GM19240 (cell line): Measurements from ENCODE around the gene KRT84.
"Not testable (repeated sequence)": the region's sequence is repeated elsewhere in the genome, so short reads cannot be mapped to it uniquely, and the experiment has no call there.

Experiments used
- DNase-seq: peaks from one replicate; pipeline ENCODE4 v3.0.0; 2011; ENCODE audit warnings: low spot score; ENCODE audit not compliant: insufficient read length

Gene KRT84

DNA sequence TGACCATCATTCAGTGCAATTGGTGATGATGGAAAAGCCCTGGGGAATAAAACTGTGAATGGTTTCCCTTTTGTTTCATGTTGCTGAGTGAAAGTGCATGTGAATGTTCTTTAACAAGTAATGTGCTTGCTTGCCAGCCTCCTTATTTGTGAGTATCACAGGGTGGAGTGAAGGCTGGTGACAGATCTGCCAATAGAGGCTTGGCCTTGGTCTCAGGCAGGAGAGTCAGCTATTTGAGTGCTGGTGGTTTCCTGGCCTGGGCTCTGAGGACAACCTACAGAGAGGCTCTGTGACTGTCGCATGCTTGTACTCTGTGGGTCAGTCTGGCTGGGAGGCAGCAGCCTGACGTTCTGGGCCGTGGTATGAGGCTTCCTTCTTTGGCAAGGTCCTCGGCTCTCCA is 38.9 kb downstream of the KRT84 start:
- no peak for DNase-seq

DNA sequence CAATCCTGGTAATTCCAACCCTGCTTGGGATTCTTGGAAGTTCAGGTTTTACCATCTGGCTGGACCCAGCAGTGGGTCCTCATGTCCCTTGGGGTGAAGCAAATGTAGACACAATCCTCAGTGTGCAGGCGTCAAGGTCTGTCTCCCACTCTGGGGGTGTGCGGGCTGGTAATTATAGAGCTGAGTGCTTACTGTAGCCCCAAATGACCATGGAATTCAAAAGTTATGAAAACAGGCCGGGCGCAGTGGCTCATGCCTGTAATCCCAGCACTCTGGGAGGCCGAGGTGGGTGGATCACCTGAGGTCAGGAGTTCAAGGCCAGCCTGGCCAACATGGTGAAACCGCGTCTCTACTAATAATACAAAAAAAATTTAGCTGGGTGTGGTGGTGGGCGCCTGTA is 40.4 kb downstream of the KRT84 start:
- not testable (repeated sequence) for DNase-seq

DNA sequence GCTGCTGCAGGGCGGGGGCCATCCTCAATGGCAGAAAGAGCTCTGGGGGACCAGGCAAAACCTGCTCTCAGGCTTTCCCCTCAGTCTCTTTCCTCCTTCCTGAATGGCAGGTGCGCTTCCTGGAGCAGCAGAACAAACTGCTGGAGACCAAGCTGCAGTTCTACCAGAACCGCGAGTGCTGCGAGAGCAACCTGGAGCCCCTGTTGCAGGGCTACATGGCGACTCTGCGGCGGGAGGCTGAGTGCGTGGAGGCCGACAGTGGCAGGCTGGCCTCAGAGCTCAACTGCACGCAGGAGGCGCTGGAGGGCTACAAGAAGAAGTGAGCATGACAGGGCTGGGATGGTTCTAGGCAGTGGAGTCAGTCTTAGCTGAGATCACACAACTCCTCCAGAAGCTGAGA is 41.3 kb downstream of the KRT84 start:
- DNase-seq = no peak

DNA sequence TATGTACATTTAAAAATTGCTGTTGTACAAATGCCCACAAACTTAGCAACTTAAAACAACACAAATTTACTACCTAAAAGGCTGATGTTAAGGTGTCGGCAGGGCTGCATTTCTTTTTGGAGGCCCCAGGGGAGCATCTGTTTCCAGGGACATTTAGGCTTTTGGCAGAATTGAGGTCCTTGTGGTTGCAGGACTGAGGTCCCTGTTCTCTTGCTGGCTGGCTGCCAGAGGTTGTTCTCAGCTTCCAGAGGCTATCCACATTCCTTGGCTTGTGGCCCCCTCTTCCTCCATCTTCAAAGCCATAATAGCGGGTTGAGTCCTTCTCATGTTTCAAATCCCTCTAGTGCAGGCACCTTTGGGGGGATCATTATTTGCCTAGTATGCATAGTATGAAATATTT is 41.9 kb downstream of the KRT84 start:
- no peak for DNase-seq

DNA sequence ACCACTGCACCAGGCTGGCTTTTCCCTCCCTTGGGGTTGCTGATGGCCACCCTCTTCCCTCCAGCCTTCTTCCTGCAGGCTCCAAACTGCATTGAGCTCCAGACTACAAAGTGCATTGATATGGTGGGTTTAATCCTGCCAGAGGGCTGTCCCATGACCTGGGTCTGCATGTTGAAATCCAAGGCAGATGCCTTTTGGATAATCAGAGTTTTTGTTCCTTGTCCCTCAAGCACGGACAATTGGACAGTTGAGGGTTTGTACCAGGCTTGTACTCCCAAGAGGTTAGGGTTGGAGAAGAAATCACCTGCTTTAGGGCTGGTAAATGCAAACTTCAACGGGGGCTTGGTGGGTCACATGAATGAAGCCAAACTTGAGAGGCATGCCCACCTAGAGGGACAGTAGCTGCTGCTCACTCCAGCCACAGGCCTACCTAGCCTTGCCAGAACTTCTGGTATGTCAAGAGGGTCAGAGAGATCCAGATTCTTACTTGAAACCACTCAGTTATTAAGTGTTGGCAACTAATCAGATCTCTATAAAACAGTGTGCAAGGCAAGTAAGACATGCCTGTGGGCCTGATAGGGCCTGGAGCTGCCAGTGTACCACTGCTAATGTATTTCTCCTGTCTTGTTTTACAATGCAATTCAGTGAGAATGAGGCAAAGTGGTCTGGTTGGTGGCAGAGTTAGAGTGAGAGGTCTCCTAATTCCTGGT is 42.5 kb downstream of the KRT84 start:
- DNase-seq = no peak

DNA sequence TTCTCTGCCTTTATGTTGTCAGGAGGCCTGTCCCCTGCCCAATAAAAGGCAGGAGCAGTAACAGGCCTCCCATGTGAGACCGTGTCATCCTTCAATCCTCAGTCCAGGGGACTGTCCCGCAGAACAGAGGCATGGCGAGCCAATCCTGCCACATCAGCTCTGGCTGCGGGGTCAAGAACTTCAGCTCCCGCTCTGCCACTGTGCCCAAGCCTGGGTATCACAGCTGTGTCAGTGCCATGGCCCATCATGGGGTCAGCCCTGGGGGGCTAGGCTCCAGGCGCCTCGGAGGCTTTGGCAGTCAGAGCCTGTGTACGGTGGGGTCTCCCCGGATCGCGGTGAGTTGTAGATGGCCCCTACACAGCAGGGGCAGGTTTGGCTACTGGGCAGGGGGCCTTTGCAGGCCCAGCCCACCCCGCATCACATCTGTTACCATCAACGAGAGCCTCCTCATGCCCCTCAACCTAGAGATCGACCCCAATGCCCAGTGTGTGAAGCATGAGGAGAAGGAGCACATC is 44.3 kb downstream of the KRT84 start:
- no peak for DNase-seq

DNA sequence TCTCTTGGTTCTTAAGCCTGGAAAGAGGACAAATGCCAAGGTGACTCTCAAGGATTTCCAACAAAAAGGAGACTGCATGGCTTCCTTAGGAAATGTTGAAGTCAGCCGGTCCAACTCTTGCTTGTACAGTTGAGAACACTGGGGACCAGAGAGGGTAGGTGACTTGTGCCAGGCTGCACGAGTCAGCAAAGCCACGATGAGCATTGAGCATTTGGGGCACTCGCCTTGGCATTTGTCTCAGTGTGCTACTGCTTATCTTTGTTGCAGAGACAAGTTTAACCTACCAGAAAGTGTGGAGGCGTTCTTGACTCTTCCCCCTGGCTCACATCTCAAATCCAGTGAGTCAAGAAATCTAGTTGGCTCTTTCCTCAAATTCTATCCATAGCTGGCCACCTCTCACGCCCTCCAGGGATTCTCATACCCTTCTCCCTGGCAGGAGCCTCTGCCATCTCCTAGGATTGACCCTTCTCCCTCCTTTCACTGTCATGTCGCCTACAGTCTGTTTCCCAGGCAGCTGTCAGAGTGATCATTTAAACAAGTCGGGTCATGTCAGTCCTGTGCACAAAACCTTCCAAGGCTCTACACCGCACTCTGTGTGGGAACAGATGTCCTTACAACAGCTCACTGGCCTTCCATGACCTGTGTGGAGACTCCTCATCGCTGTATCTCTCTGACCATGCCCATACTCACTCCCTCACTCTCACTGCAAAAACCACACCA is 47.1 kb downstream of the KRT84 start:
- no peak for DNase-seq

DNA sequence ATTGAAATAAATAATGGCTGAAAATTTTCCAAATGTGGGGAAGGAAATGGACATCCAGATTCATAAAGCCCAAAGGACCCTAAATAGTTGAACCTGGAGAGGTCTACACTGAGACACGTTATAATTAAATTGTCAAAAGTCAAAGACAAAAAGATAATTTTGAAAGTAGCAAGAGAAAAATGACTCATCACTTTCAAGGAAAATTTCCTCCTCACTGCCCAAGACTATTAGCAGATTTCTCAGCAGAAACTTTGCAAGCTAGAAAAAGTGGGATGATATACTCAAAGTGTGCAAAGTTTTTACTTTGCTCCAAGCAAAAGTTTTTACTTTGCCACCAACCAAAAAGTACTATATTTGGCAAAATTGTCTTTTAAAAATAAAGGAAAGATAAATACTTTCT is 48.4 kb downstream of the KRT84 start:
- DNase-seq = no peak

DNA sequence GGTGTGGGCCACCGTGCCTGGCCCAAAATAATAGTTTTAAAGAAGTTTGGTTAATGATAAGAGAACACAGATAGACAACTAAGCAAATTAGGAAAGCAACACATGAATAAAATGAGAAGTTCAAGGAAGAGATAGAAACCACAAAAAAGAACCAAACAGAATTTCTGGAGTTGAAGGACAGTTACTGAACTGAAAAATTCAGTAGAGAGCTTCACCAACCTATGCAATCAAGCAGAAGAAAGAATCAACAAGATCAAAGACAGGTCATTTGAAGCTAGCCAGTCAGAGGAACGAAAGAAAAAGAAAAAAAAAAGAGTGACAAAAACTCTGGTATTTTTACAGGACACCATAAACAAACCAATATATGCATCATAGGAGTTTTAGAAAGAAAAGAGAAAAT is 48.8 kb downstream of the KRT84 start:
- no peak for DNase-seq

DNA sequence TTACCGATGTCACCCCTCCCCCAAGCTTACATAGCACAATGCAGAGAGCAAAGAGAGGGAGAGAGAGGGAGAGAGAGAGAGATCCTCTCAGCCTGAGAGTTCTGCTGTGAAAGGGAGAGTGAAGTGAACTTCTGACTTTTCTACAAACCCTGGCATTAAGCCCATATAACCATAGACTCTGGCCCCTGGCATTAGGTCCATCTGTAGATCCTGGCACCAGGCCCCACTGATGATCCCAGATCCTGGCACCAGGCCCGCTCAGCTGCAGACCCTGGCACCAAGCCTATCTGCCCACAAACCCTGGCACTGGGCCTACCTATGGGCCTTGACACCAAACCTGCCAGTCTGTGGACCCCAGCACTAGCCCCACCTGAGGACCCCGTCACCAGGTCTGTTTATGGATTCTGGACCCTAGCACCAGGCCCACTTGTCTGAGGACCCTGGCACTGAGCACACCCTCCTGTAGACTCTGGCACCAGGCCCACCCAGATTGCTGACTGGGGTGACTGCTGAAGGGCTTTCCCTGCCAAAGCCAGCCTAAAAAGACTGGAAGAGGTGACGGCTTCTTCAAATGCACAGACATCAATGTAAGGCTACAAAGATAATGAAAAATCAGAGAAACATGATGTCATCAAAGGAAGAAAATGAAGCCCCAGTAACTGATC is 49.7 kb downstream of the KRT84 start:
- DNase-seq = no peak

DNA sequence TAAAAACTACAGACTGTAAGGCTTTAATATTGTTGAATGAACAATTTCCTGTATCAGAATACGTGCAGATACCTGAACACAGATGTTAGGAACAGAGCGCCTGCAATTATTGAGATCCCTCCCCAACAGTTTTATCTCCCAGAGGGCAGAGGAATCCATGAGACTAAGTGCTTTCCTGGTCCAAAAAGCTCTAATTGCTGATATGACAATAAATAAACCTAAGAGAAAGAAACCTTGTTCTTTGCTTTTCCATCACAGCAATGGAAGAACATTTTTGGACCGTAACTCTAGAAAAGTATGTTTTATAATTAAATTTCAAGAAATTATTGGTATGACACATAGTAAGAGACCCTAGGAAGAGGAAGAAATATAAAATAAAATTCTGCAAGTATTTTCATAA is 51.3 kb downstream of the KRT84 start:
- no peak for DNase-seq

DNA sequence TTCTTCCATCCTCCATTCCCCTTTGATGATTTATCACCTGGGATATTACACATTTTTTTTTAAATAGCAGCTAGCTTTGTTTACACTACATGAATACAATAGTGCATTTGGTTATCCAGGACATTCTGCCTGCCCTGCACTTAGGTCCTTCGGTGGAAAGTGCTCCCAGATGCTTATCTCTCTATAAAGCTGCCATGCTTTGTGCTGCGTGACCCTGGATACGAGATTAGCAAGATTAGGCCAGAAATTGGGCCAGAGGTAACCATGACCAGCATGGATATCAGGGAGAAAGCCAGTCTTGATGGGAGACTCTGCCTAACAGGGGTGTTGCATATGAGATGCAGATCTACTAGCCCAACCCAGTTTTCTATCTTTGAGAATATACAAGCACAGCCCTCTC is 52.1 kb downstream of the KRT84 start:
- no peak for DNase-seq

DNA sequence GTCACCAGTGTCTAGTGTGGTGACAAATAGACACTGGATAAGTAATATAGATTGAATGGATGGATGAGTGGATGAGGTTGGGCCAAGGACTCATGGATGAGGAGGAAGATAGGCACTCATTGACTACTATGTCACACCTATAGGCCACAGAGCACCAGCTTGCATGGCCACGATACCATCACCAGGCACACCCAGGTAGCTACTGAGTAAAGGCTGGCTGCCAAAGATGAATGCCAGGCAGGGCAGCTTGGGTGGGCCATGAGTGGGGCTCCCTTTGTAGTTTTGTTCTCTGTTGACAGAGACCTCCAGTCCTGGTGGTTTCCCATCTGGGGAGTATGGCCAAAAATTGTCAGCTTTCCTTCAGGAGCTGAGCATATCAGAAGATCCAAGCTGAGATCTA is 53.1 kb downstream of the KRT84 start:
- DNase-seq = no peak

DNA sequence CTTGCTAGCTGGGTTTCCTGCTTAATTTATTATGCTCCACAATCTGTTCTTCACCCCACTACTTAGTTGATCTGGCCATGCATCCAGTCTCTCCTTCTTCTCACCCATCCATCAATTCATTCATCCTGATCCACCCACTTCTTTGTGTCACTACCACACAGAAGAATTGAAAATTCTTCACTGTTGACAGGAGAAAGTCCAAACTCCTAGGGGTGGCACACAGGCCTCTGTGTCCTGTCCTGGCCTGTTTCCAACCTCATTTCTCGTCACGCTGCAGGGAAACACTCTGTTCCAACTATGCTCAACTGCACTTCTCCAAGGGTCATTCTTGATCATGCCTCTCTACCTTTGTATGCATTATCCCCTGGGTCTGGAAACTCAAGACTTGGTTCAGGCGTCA is 53.6 kb downstream of the KRT84 start:
- no peak for DNase-seq

DNA sequence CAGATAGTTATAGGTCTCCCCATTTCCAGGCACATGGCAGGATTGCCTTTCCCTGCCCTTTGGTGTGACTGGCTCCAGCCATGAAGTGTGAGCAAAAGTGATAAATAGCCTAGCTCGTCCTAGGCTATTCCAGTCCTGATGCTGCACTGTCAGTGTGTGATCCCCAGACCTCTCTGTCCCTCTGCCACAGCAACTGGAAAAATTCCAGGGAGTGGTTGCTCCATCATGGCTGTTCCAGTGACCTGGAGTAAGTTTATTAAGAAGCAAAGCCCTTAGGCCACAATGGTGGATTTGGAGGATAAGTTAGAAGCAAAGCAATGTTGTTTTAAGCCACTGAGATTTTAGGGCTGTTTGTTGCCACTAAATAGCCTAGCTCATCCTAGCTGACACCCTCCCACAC is 54.4 kb downstream of the KRT84 start:
- DNase-seq = no peak

DNA sequence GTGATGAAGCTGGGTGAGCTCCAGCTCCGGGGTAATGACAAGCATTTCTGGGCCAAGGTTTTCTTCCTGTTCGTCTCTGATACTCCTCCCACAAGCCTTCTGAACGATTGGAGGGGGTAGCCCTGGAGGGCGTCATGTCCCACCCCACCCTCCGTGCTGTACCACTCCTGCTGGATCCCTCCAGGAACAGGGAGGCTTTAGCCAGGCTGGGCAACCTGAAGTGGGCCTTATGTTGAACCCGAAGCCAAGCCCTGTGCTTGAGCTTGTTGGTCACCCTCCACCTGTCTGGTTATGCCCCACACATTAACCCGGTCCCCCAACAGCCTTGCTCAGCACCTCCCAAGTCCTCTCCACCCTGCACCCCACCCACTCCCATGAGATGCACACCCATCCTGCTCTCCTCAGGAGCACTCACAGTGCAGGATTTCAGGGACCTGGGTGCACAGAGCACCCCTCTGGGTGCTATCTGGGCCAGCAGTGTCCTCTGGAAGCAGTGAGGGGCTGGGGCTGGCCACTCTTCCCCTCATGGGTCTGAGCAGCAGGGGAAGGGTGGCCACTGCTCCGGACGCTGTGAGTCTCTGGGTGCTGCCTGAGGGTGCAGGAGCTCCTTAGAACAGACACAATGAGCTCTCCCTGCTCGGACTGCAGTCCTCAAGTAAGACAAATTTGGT is 57.5 kb downstream of the KRT84 start:
- no peak for DNase-seq
